DOHH2 (cell line): Measurements from ENCODE around the gene VWC2.

ENCODE experiments used
- H3F3A ChIP-seq: fragments of 200-600 bp; sonication (generic), shearing (Covaris generic); 2 replicates; pipeline ENCODE4 v1.6.0; 2016; ENCODE audit warnings: antibody characterized with exemption, mild to moderate bottlenecking; ENCODE audit not compliant: control insufficient read depth, insufficient read depth
- H3K27ac ChIP-seq: fragments of 200-600 bp; sonication (generic); 2 replicates; pipeline ENCODE4 v1.5.1; 2014; ENCODE audit warnings: low read depth, mild to moderate bottlenecking, low read length, moderate library complexity
- H3K27me3 ChIP-seq: fragments of 200-600 bp; sonication (generic); 2 replicates; pipeline ENCODE4 v1.6.1; 2014; ENCODE audit warnings: mild to moderate bottlenecking, low read length, mixed read lengths; ENCODE audit not compliant: control insufficient read depth
- H3K36me3 ChIP-seq: fragments of 200-600 bp; sonication (generic); 2 replicates; pipeline ENCODE4 v1.6.1; 2014; ENCODE audit warnings: mild to moderate bottlenecking, low read length, moderate library complexity, mixed read lengths; ENCODE audit not compliant: control insufficient read depth
- H3K4me1 ChIP-seq: fragments of 200-600 bp; sonication (generic); 2 replicates; pipeline ENCODE4 v1.6.1; 2014; ENCODE audit warnings: mild to moderate bottlenecking, low read length, mixed read lengths; ENCODE audit not compliant: control insufficient read depth
- H3K4me2 ChIP-seq: fragments of 200-600 bp; sonication (generic); 2 replicates; pipeline ENCODE4 v1.6.0; 2014; ENCODE audit warnings: mild to moderate bottlenecking, low read length, moderate library complexity
- H3K4me3 ChIP-seq: fragments of 200-600 bp; sonication (generic); 2 replicates; pipeline ENCODE4 v1.5.1; 2014; ENCODE audit warnings: mild to moderate bottlenecking, low read length, mixed read lengths
- H3K79me2 ChIP-seq: fragments of 200-600 bp; sonication (generic); 2 replicates; pipeline ENCODE4 v1.6.1; 2014; ENCODE audit warnings: mild to moderate bottlenecking, low read length, mixed read lengths; ENCODE audit not compliant: control insufficient read depth
- H3K9me2 ChIP-seq: fragments of 200-600 bp; sonication (generic); replicated peaks from 2 replicates; pipeline ENCODE4 v1.6.1; 2014; ENCODE audit warnings: mild to moderate bottlenecking, low read length, mixed read lengths; ENCODE audit not compliant: control insufficient read depth
- H3K9me3 ChIP-seq: fragments of 200-600 bp; sonication (generic); 2 replicates; pipeline ENCODE4 v1.6.1; 2014; ENCODE audit warnings: antibody characterized with exemption, low read length, mixed read lengths; ENCODE audit not compliant: control insufficient read depth, insufficient read depth
- H4K20me1 ChIP-seq: fragments of 200-600 bp; sonication (generic); 2 replicates; pipeline ENCODE4 v1.6.0; 2014; ENCODE audit warnings: low read depth, mild to moderate bottlenecking, antibody characterized with exemption, low read length, moderate library complexity; ENCODE audit not compliant: control insufficient read depth, insufficient read depth
- EZH2phosphoT487 ChIP-seq: fragments of 200-600 bp; sonication (generic); IDR thresholded peaks from 2 replicates; pipeline ENCODE4 v1.6.1; 2017; ENCODE audit warnings: borderline replicate concordance, mild to moderate bottlenecking, antibody characterized with exemption, low read length, moderate library complexity, mixed read lengths
- TF ChIP-seq, protein P1 (sequence below): fragments of 200-600 bp; sonication (generic); IDR thresholded peaks from one replicate; pipeline ENCODE4 v1.5.1; 2014; ENCODE audit warnings: antibody characterized with exemption, mild to moderate bottlenecking, low read depth, low read length; ENCODE audit not compliant: poor library complexity, severe bottlenecking

VWC2 gene

DNA sequence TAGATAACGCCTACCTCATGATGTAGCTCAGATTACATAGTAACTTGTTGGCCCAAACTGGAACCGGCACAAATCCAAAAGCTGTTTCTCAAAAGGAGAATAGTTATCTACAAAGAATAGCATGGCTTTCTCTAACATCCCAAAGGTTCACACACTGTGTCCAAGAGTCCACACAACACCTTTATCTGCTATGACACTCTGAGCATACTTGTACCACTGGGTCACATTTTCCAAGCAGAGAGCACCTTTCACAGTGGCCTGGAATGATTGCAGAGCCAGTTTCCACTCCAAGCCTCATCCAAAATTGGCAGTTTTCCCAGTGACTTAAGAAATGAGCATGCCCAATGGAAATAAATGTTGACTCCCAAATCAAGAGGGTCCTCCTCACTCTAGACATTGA lies 155.3 kb downstream of the VWC2 start:
- Histone ChIP-seq H3K4me2 (no peak overlapping the region), H3K4me3 (no peak overlapping the region), H3K4me1 (no peaks in the 10 kb centered on the region), H3K36me3 (no peaks in the 10 kb centered on the region), H3K9me2 (no peaks in the 10 kb centered on the region), H3F3A (no peaks in the 10 kb centered on the region), H3K9me3 (peaks cover 11% of the 10 kb centered on the region), H3K27ac (no peak overlapping the region), H4K20me1 (no peaks in the 10 kb centered on the region), H3K79me2 (no peaks in the 10 kb centered on the region), H3K27me3 (no peaks in the 10 kb centered on the region)
- no peak for TF ChIP-seq EZH2phosphoT487

DNA sequence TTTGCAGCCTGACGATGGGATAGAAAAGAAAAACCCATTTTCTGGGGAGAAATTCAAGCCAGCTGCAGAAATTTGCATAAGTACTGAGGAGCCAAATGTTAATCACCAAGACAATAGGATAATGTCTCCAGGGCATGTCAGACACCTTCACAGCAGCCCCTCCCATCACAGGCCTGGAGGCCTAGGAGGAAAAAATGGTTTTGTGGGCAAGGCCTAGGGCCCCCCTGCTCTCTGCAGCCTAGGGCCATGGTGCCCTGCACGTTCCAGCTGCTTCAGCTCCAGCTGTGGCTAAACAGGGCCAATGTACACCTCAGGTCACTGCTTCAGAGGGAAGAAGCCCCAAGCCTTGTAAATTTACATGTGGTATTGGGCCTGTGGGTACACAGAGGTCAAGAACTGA lies 158.2 kb downstream of the VWC2 start:
- Histone ChIP-seq H3K27ac (no peak overlapping the region), H3K36me3 (no peaks in the 10 kb centered on the region), H3K4me2 (no peak overlapping the region), H3K4me3 (no peak overlapping the region), H3K79me2 (no peaks in the 10 kb centered on the region), H3K4me1 (no peaks in the 10 kb centered on the region), H3K9me3 (peaks cover 11% of the 10 kb centered on the region), H3F3A (no peaks in the 10 kb centered on the region), H4K20me1 (no peaks in the 10 kb centered on the region), H3K27me3 (no peaks in the 10 kb centered on the region), H3K9me2 (no peaks in the 10 kb centered on the region)
- no peak for TF ChIP-seq EZH2phosphoT487
- TF ChIP-seq, protein P1, sequence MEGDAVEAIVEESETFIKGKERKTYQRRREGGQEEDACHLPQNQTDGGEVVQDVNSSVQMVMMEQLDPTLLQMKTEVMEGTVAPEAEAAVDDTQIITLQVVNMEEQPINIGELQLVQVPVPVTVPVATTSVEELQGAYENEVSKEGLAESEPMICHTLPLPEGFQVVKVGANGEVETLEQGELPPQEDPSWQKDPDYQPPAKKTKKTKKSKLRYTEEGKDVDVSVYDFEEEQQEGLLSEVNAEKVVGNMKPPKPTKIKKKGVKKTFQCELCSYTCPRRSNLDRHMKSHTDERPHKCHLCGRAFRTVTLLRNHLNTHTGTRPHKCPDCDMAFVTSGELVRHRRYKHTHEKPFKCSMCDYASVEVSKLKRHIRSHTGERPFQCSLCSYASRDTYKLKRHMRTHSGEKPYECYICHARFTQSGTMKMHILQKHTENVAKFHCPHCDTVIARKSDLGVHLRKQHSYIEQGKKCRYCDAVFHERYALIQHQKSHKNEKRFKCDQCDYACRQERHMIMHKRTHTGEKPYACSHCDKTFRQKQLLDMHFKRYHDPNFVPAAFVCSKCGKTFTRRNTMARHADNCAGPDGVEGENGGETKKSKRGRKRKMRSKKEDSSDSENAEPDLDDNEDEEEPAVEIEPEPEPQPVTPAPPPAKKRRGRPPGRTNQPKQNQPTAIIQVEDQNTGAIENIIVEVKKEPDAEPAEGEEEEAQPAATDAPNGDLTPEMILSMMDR, result no peak

DNA sequence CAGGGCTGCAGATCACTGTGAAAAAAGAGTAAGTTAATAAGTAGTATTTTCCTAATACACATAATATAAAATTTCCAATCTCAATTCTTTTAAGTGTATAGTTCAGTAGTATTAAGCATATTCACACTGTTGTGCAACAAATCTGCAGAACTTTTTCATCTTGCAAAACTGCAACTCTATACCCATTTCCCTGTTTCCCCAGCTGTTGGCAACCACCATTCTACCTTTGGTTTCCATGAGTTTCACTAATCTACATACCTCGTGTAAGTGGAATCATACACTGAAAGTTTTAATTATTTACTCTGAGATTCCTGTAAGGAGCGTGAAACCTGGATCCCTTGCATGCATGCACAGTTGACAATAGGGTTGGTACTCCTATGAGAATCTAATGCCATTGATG lies 164.2 kb downstream of the VWC2 start:
- Histone ChIP-seq H3K9me2 (no peaks in the 10 kb centered on the region), H3K4me3 (no peak overlapping the region), H3K36me3 (no peaks in the 10 kb centered on the region), H3K4me2 (no peak overlapping the region), H3K27me3 (no peaks in the 10 kb centered on the region), H3K27ac (no peak overlapping the region), H3K9me3 (peaks cover 2% of the 10 kb centered on the region), H3F3A (no peaks in the 10 kb centered on the region), H3K4me1 (no peaks in the 10 kb centered on the region), H3K79me2 (no peaks in the 10 kb centered on the region), H4K20me1 (no peaks in the 10 kb centered on the region)
- no peak for TF ChIP-seq EZH2phosphoT487
- TF ChIP-seq, protein P1, result no peak
